KBM-7 (cell line): ENCODE data around the gene C1QL1.
"Not testable (repeated sequence)": the region's sequence is repeated elsewhere in the genome, so short reads cannot be mapped to it uniquely, and the experiment has no call there.

Experiments used
- DNase-seq: peaks from one replicate; pipeline ENCODE4 v3.0.0-alpha.2; 2015
- in situ Hi-C: fragments of 300-500 bp; cut with MboI; formaldehyde crosslinking; loops from 2 replicates; pipeline ENCODE4 v1.14.3; 2020; ENCODE audit warnings: low sequenced_read_pairs, low pct_unique_long_range_greater_than_20kb, mixed read lengths

C1QL1 gene

GRCh38 chr17:44967026-44967906 lies 837 bp downstream of the C1QL1 start:
- in situ Hi-C loops = no loop called here
- no peak for DNase-seq

- in situ Hi-C loops = no loop called here
- DNase-seq = no peak
Measured at GRCh38 chr17:44966348-44967025, 1.6 kb downstream of the C1QL1 start.

- DNase-seq = peak; percentile 40
- in situ Hi-C loops = no loop called here
Measured at GRCh38 chr17:44965481-44966234, 2.4 kb downstream of the C1QL1 start.

GRCh38 chr17:44961921-44962350 lies 6.2 kb downstream of the C1QL1 start:
- no peak for DNase-seq
- in situ Hi-C loops = no loop called here

- in situ Hi-C loops = no loop called here
Measured at GRCh38 chr17:44960691-44961090, 7.4 kb downstream of the C1QL1 start.

GRCh38 chr17:44959821-44960531 lies 8.1 kb downstream of the C1QL1 start:
- in situ Hi-C loops = no loop called here
- no peak for DNase-seq

More at GRCh38 chr17:44960691-44961090, 7.4 kb downstream of the C1QL1 start:
- no peak for DNase-seq

GRCh38 chr17:44956998-44957981 lies 10.8 kb downstream of the C1QL1 start:
- DNase-seq = no peak
- in situ Hi-C loops = no loop called here

- no peak for DNase-seq
- in situ Hi-C loops = no loop called here
Measured at GRCh38 chr17:44955674-44956425, 12.3 kb downstream of the C1QL1 start.

- in situ Hi-C loops = no loop called here
Measured at GRCh38 chr17:44952946-44953475, 15.1 kb downstream of the C1QL1 start.

GRCh38 chr17:44948315-44948795 lies 19.7 kb downstream of the C1QL1 start:
- in situ Hi-C loops = no loop called here

More at GRCh38 chr17:44952946-44953475, 15.1 kb downstream of the C1QL1 start:
- DNase-seq = no peak

GRCh38 chr17:44947461-44948314 lies 20.4 kb downstream of the C1QL1 start, which contains the start of gene KIF18B:
KIF18B (minus strand) TSS chr17:44947773; CDS start chr17:44936344, 11,429 bp downstream.
- in situ Hi-C loops = no loop called here
- peak; percentile 97 for DNase-seq

More at GRCh38 chr17:44948315-44948795, 19.7 kb downstream of the C1QL1 start:
- no peak for DNase-seq

- DNase-seq, in situ Hi-C loops: not testable (repeated sequence)
Measured at GRCh38 chr17:44945652-44946051, 22.5 kb downstream of the C1QL1 start.

GRCh38 chr17:44942456-44942855 lies 25.6 kb downstream of the C1QL1 start:
- no peak for DNase-seq
- in situ Hi-C loops = no loop called here

- DNase-seq = no peak
- in situ Hi-C loops = no loop called here
Measured at GRCh38 chr17:44941712-44942331, 26.3 kb downstream of the C1QL1 start.

- in situ Hi-C loops = no loop called here
- DNase-seq = no peak
Measured at GRCh38 chr17:44940768-44941167, 27.3 kb downstream of the C1QL1 start.
